Fibroblast of peridontal ligament (primary cell): ENCODE results near the gene PGF.

Experiments used
- DNase-seq: peaks from one replicate; pipeline ENCODE4 v3.0.0-alpha.2; 2010; ENCODE audit errors: extremely low read depth

Gene PGF

GRCh38 chr14:74978416-74978947 lies 23.1 kb upstream of the PGF start:
- no peak for DNase-seq

GRCh38 chr14:74977901-74978385 lies 22.5 kb upstream of the PGF start:
- DNase-seq: no peak

- DNase-seq: no peak
Measured at GRCh38 chr14:74977164-74977900, 21.9 kb upstream of the PGF start.

GRCh38 chr14:74976264-74977113 lies 21.1 kb upstream of the PGF start:
- DNase-seq: no peak

- DNase-seq: no peak
Measured at GRCh38 chr14:74975059-74975810, 19.8 kb upstream of the PGF start.

- no peak for DNase-seq
Measured at GRCh38 chr14:74974364-74975058, 19.1 kb upstream of the PGF start.

- DNase-seq: no peak
Measured at GRCh38 chr14:74973905-74974363, 18.5 kb upstream of the PGF start.

GRCh38 chr14:74973003-74973653 lies 17.7 kb upstream of the PGF start:
- no peak for DNase-seq

- DNase-seq: no peak
Measured at GRCh38 chr14:74968811-74969210, 13.4 kb upstream of the PGF start.

- DNase-seq: no peak
Measured at GRCh38 chr14:74965486-74966153, 10.2 kb upstream of the PGF start.

GRCh38 chr14:74964787-74965485 lies 9.5 kb upstream of the PGF start:
- no peak for DNase-seq

GRCh38 chr14:74963705-74964271 lies 8.4 kb upstream of the PGF start:
- DNase-seq: no peak

- no peak for DNase-seq
Measured at GRCh38 chr14:74963178-74963704, 7.8 kb upstream of the PGF start.

- DNase-seq: no peak
Measured at GRCh38 chr14:74962493-74962892, 7.1 kb upstream of the PGF start.

- no peak for DNase-seq
Measured at GRCh38 chr14:74962046-74962445, 6.6 kb upstream of the PGF start.

GRCh38 chr14:74961238-74961911 lies 6.0 kb upstream of the PGF start:
- no peak for DNase-seq

- DNase-seq: no peak
Measured at GRCh38 chr14:74960736-74961135, 5.3 kb upstream of the PGF start.

- DNase-seq: no peak
Measured at GRCh38 chr14:74959596-74960180, 4.3 kb upstream of the PGF start.
